ENCODE results near the gene APBA1. TPM values are rescaled to one million over a fixed set of nuclear protein-coding genes. Genes with fewer than 3 reads are reported as not detected.

The APBA1 gene
- total RNA-seq, 4 donors from 2014 or later = 3.9 to 16.0 (median 6.6) TPM

GRCh38 chr9:69460012-69460411, 212.2 kb downstream of the APBA1 start:
- TF ChIP-seq CTCF (IDR thresholded peaks at IDR 0.05; ENCODE audit: low read depth) = no peak

GRCh38 chr9:69458176-69458575, 214.0 kb downstream of the APBA1 start:
- no peak for TF ChIP-seq CTCF (IDR thresholded peaks at IDR 0.05; ENCODE audit: low read depth)

GRCh38 chr9:69456201-69456600, 216.0 kb downstream of the APBA1 start:
- no peak for TF ChIP-seq CTCF (IDR thresholded peaks at IDR 0.05; ENCODE audit: low read depth)

GRCh38 chr9:69455311-69455710, 216.9 kb downstream of the APBA1 start:
- no peak for TF ChIP-seq CTCF (IDR thresholded peaks at IDR 0.05; ENCODE audit: low read depth)

- no peak for TF ChIP-seq CTCF (IDR thresholded peaks at IDR 0.05; ENCODE audit: low read depth)
Measured at GRCh38 chr9:69454321-69454720, 217.8 kb downstream of the APBA1 start.

- no peak for TF ChIP-seq CTCF (IDR thresholded peaks at IDR 0.05; ENCODE audit: low read depth)
Measured at GRCh38 chr9:69453746-69454145, 218.4 kb downstream of the APBA1 start.

- TF ChIP-seq CTCF (IDR thresholded peaks at IDR 0.05; ENCODE audit: low read depth) = no peak
Measured at GRCh38 chr9:69452110-69452782, 219.9 kb downstream of the APBA1 start.
